Astrocyte of the cerebellum (primary cell): ENCODE results near the gene APEX1.

Experiments used
- DNase-seq: peaks from one replicate; pipeline ENCODE4 v3.0.0-alpha.2; 2011; ENCODE audit warnings: low read depth
- H3K4me3 ChIP-seq: 2 replicates; pipeline ENCODE4 v1.5.1; 2011; ENCODE audit warnings: mild to moderate bottlenecking, low read depth, low read length, moderate library complexity
- CTCF ChIP-seq: IDR thresholded peaks from 2 replicates; pipeline ENCODE4 v1.5.1; 2012; ENCODE audit warnings: low read length, low read depth, moderate library complexity, mild to moderate bottlenecking; ENCODE audit errors: missing control alignments
- in situ Hi-C: cut with HindIII; loops from 2 replicates; pipeline ENCODE4 v1.10.0; 2017; ENCODE audit warnings: low sequenced_read_pairs

The APEX1 gene

DNA sequence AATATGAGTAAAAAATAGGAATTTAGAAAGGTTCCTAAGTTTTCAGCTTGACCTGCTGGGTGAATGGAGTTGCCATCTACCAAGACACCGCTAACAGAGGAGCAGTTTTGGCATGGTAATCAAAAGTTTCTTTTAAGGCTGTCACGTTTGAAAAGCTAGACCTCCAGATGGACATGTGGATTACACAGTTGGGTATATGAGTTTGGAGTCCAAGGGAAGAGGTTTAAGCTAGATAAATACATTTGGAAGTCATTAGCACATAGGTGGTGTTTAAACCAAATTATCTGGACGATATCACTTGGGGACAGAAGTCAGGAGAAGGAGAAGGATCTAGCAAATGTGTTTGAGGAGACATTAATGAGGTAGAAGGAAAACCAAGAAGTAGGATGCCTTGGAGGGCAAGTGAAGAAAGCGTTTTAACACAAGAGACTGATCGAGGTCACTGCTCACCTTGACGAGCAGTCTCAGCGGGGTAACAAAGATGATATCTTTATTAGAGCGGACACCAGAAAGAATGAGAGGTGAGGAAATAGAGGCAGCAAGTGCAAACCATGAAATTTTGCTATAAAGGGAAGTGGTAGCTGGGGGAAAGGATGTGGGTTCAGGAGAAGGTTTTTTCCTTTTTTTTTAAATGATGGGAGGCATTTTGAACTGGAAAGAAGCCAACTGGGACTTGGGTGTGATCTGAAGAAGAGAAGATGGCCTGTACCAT, 31.8 kb downstream of the APEX1 start:
- H3K4me3 ChIP-seq, result no peak overlapping the region
- TF ChIP-seq CTCF, result no peak
- DNase-seq, result no peak
- in situ Hi-C loops, result no loop called here

- in situ Hi-C loops, result no loop called here
- no peak for DNase-seq
- no peak overlapping the region for H3K4me3 ChIP-seq
- TF ChIP-seq CTCF, result no peak
Observed at GRCh38 chr14:20487396-20487725, 32.3 kb downstream of the APEX1 start.

DNA sequence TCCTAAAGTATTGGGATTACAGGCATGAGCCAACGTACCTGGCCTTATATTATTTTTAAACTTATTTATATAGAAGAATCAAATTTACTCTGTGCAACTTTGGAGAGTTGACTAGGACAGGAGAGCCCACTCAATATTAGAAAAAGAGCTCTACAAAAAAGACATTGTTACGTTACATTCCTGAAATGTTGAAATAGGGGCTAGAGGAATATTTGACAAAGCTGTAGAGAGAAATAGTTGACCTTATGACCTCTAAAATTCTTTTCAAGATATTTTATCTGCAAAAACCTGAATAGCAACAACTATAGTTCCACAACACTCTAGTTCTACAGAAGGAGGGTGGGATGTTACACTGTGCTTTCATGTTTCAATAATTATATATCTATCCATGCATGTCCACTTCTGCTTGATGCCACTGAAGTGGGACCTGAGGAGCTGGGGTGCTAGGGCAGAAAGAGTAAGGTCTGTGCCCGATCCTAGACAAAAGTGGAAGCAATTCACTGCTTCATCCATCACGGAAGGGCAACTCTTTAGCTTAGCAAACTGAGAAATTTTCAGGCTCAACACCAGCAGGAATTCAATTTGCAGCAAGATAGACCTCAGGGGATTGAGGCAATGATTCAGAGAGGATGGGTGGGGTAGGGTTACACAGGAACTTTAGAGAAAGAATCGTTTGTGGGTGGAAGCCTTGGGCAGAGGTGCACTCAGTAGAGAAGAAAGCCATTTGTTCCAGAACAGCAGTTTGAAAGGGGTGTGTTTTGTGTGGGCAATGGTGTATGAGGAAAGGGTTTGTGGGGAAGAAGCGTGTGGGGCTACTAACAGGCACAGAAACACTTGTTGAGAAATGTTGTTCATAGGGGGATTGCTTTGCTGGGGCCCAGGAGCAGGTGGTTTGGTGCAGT, 34.3 kb downstream of the APEX1 start:
- H3K4me3 ChIP-seq, result no peak overlapping the region
- no peak for TF ChIP-seq CTCF
- DNase-seq, result no peak
- in situ Hi-C loops, result no loop called here

DNA sequence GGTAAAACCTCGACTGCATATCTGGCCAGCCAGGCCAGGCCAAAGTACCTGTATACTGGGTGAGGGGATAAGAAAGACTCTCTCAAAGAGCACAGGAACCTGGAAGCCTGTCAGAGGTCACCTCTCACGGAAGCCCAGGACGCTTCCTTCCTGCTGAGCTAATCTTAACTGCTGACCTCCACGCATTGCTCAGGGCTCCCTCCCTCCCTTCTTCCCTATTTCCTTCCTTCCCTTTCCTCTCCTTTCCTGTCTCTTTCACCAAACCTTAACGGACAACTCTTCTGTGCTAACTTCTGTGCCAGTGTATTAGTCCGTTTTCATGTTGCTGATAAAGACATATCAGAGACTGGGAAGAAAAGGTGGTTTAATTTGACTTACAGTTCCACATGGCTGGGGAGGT, 35.5 kb downstream of the APEX1 start:
- no peak for TF ChIP-seq CTCF
- in situ Hi-C loops, result no loop called here
- no peak for DNase-seq
- no peak overlapping the region for H3K4me3 ChIP-seq

- in situ Hi-C loops, result no loop called here
- DNase-seq, result no peak
Observed at GRCh38 chr14:20492486-20492885, 37.5 kb downstream of the APEX1 start.

GRCh38 chr14:20493634-20494033, 38.6 kb downstream of the APEX1 start:
- no peak for DNase-seq
- TF ChIP-seq CTCF, result no peak
- no peak overlapping the region for H3K4me3 ChIP-seq
- in situ Hi-C loops, result no loop called here

More at GRCh38 chr14:20492486-20492885, 37.5 kb downstream of the APEX1 start:
- no peak for TF ChIP-seq CTCF
- H3K4me3 ChIP-seq, result no peak overlapping the region
